ENCODE data around the gene FBXW7.

The FBXW7 gene

DNA sequence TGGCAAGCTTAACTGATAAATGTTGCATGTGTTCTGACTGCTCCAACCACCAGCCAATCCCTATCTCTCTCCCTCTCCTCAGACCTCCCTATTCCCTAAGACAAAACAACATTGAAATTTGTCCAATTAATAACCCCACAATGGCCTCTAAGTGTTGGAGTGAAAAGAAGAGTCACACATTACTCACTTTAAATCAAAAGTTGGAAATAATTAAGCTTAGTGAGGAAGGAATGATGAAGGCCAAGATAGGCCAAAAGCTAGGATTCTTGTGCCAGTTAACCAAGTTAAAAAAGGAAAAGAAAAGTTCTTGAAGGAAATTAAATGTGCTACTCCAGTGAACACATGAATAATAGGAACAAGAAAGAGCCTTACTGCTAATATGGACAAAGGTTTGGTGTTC, 55.6 kb downstream of the FBXW7 start:
- peaks cover 0 to 12% (median 0%) of the 10 kb centered on the region in 4 donors for H3K4me1 ChIP-seq
- no peaks in the 10 kb centered on the region for H3K36me3 ChIP-seq
- H3K9me3 ChIP-seq: no peaks in the 10 kb centered on the region
- TF ChIP-seq, protein P1, sequence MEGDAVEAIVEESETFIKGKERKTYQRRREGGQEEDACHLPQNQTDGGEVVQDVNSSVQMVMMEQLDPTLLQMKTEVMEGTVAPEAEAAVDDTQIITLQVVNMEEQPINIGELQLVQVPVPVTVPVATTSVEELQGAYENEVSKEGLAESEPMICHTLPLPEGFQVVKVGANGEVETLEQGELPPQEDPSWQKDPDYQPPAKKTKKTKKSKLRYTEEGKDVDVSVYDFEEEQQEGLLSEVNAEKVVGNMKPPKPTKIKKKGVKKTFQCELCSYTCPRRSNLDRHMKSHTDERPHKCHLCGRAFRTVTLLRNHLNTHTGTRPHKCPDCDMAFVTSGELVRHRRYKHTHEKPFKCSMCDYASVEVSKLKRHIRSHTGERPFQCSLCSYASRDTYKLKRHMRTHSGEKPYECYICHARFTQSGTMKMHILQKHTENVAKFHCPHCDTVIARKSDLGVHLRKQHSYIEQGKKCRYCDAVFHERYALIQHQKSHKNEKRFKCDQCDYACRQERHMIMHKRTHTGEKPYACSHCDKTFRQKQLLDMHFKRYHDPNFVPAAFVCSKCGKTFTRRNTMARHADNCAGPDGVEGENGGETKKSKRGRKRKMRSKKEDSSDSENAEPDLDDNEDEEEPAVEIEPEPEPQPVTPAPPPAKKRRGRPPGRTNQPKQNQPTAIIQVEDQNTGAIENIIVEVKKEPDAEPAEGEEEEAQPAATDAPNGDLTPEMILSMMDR (IDR thresholded peaks at IDR 0.05): no peak
- H3K27ac ChIP-seq: no peak overlapping the region
- no peaks in the 10 kb centered on the region for H3K27me3 ChIP-seq
- H3K4me3 ChIP-seq: no peak overlapping the region
- intact Hi-C loops (cut with DNase I; ENCODE audit: low total_unique reads): no loop called here
- DNase-seq: no peak

DNA sequence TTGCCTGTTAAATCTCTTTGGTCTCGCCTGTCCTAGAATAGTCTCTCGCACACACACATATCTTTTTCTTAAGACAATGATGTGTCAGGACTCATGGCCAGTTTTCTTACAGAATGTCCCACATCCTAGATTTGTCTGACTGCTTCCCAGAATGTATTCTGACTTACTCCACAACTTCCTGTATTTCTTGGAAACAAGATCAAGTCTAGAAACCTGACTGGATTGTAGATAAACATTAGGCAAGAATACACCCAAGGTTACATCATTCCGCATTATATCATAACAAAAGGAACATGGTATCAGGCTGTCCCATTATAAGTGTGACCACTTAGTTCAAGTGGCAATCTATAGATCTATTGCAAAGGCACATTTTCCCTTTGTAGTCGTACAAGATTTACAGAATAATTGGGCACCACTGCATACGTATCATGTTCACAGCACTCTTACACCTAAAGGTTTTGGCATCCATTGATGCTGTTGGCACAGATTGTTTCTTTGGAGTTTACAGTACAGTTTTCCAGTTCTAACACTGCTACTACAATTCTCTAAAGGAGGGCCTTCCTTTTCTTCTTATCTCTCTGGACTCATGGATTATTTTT, 56.4 kb downstream of the FBXW7 start:
- TF ChIP-seq, protein P1 (IDR thresholded peaks at IDR 0.05): no peak
- no peak overlapping the region for H3K27ac ChIP-seq
- no peak for DNase-seq
- H3K36me3 ChIP-seq: no peaks in the 10 kb centered on the region
- H3K4me3 ChIP-seq: no peak overlapping the region
- H3K27me3 ChIP-seq: no peaks in the 10 kb centered on the region
- intact Hi-C loops (cut with DNase I; ENCODE audit: low total_unique reads): loop anchor here (2.0 kb wide), 1 partner anchor 35 kb away; no protein-coding TSS in a partner anchor
- no peaks in the 10 kb centered on the region for H3K9me3 ChIP-seq
- peaks cover 0 to 12% (median 0%) of the 10 kb centered on the region in 4 donors for H3K4me1 ChIP-seq

DNA sequence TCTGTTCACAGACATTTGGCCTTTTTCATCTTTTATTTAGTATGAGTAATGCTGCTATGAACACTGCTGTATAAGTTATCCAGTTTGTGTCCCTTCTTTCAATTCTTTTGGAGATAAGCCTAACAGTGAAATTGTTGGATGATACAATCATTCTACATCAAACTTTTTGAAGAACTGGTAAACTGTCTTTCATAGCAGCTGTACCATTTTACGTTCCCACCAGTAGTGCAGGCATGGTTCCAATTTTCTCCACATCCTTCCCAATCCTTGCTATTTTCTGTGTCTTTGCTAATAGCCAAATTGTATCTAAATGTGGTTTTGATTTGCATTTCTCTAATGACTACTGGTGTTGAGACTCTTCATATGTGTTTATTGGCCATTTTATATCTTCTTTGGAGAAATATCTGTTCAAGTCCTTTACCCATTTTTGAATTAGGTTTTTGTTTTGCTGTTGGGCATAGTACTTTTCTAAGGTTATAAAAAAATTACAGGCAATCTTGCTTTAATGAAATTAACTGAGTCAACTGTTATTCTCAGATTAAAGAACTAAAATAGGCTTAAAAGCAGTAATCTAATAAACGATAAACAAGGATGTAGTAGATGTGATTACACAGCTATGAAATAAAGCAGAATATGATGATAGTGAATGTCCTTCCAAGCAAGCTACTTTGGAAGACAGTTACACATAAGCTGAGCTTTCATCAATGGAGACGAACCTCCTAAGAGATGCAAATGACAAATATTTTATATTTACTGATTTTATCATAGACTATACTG, 57.2 kb downstream of the FBXW7 start:
- Histone ChIP-seq H3K4me3 (no peak overlapping the region), H3K36me3 (no peaks in the 10 kb centered on the region), H3K27ac (no peak overlapping the region), H3K9me3 (no peaks in the 10 kb centered on the region), H3K4me1 (peaks cover 0 to 12% (median 0%) of the 10 kb centered on the region in 4 donors), H3K27me3 (no peaks in the 10 kb centered on the region)
- intact Hi-C loops (cut with DNase I; ENCODE audit: low total_unique reads): loop anchor here (2.0 kb wide), 1 partner anchor 34 kb away; no protein-coding TSS in a partner anchor
- TF ChIP-seq, protein P1 (IDR thresholded peaks at IDR 0.05): no peak
- DNase-seq: no peak

DNA sequence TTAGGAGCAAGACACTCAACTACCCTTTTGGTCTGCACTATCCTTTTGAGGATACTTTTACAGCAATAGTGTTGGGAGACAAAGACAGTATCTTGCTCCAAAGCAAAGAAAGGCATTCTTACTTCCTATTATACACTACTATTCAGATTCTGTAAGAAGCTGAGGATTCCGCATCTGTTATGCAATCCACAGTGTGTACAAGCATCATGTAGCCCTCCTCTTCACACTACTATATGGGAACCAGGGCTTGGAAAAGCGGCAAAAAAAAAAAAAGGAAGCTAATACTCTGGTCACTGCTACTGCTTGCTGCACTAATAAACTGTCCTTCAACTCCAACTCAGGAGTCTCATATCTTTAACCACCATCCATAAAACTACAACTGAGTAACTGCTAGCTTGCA, 59.1 kb downstream of the FBXW7 start:
- H3K9me3 ChIP-seq: no peaks in the 10 kb centered on the region
- intact Hi-C loops (cut with DNase I; ENCODE audit: low total_unique reads): no loop called here
- no peaks in the 10 kb centered on the region for H3K27me3 ChIP-seq
- peaks cover 0 to 12% (median 0%) of the 10 kb centered on the region in 4 donors for H3K4me1 ChIP-seq
- no peak overlapping the region for H3K27ac ChIP-seq
- no peak overlapping the region for H3K4me3 ChIP-seq
- TF ChIP-seq, protein P1 (IDR thresholded peaks at IDR 0.05): no peak
- no peak for DNase-seq
- no peaks in the 10 kb centered on the region for H3K36me3 ChIP-seq

DNA sequence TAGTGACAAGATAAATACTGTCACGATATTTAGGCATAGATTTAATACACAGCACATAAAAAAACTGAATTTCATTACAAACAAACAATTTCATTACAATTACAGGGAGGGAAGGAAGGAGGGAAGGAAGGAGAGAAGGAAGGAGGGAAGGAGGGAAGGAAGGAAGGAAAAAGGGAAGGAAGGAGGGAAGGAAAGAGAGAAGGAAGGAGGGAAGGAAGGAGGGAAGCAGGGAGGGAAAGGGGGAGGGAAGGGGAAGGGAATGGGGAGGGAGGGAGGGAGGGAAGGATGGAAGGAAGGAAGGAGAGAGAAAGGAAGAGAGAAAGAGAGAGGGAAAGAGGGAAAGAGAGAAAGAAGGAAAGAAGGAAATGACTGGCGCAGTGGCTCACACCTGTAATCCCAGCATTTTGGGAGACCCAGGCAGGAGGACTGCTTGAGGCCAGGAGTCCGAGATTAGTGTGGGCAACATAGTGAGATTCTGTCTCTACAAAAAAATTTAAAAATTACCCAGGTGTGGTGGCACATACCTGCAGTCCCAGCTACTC, 64.6 kb downstream of the FBXW7 start:
- no peaks in the 10 kb centered on the region for H3K4me1 ChIP-seq
- no peaks in the 10 kb centered on the region for H3K27me3 ChIP-seq
- DNase-seq: no peak
- H3K36me3 ChIP-seq: no peaks in the 10 kb centered on the region
- intact Hi-C loops (cut with DNase I; ENCODE audit: low total_unique reads): no loop called here
- H3K27ac ChIP-seq: no peak overlapping the region
- no peaks in the 10 kb centered on the region for H3K9me3 ChIP-seq
- TF ChIP-seq, protein P1 (IDR thresholded peaks at IDR 0.05): no peak
- no peak overlapping the region for H3K4me3 ChIP-seq
